Uterus (tissue), 2 donors: ENCODE data around the gene UCK2.

Experiments used
- POLR2A ChIP-seq, 2 donors: fragments of 450-650 bp; IDR thresholded peaks; one replicate each; pipeline ENCODE4 v1.6.1; 2016; ENCODE audit warnings: antibody characterized with exemption in 2 of 2, mild to moderate bottlenecking in 1 of 2, moderate library complexity in 1 of 2
- TF ChIP-seq, protein P1 (sequence below), 4 experiments: fragments of 200-600 bp in 2 of 4; fragments of 450-650 bp in 2 of 4; sonication (generic) in 2 of 4; IDR thresholded peaks; one replicate each; pipeline ENCODE4 v1.5.1; 2016 to 2019; ENCODE audit warnings: antibody characterized with exemption in 4 of 4, mild to moderate bottlenecking in 2 of 4, moderate library complexity in 1 of 4

DNA sequence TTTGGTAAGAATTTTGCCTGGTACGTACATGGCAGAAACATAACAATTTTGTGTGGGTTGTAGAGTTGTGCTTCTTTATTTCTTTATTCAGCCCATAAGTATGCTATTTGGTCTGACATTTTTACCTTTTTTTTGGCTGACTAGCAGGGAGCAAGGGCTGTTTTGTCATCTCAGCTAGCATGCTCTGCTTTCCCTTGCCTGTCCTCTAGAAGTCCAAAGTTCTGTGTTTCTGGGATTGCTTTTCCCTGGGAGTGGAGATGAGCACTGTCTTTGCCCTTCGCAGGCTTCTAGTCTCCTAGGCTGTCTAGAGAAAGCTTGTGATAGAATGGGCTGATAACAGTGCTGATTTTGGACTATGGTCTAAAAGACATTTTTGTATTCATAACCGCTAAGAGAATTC is 7.5 kb downstream of the UCK2 start:
- TF ChIP-seq, protein P1, sequence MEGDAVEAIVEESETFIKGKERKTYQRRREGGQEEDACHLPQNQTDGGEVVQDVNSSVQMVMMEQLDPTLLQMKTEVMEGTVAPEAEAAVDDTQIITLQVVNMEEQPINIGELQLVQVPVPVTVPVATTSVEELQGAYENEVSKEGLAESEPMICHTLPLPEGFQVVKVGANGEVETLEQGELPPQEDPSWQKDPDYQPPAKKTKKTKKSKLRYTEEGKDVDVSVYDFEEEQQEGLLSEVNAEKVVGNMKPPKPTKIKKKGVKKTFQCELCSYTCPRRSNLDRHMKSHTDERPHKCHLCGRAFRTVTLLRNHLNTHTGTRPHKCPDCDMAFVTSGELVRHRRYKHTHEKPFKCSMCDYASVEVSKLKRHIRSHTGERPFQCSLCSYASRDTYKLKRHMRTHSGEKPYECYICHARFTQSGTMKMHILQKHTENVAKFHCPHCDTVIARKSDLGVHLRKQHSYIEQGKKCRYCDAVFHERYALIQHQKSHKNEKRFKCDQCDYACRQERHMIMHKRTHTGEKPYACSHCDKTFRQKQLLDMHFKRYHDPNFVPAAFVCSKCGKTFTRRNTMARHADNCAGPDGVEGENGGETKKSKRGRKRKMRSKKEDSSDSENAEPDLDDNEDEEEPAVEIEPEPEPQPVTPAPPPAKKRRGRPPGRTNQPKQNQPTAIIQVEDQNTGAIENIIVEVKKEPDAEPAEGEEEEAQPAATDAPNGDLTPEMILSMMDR (IDR thresholded peaks at IDR 0.05): no peak
- TF ChIP-seq POLR2A (IDR thresholded peaks at IDR 0.05): no peak
